Measurements from ENCODE around the gene PAIP1.
"Not testable (repeated sequence)": the region's sequence is repeated elsewhere in the genome, so short reads cannot be mapped to it uniquely, and the experiment has no call there.

Gene PAIP1

GRCh38 chr5:43556857-43557542 lies at the start of gene PAIP1:
Gene PAIP1, minus strand, starts transcription at chr5:43557077. Its CDS starts 231 bp downstream, at chr5:43556846.
- FAIRE-seq, result no peak

GRCh38 chr5:43606351-43606750 lies 49.5 kb upstream of the PAIP1 start:
- FAIRE-seq, result no peak

GRCh38 chr5:43604699-43605098 lies 47.8 kb upstream of the PAIP1 start:
- no peak for FAIRE-seq

DNA sequence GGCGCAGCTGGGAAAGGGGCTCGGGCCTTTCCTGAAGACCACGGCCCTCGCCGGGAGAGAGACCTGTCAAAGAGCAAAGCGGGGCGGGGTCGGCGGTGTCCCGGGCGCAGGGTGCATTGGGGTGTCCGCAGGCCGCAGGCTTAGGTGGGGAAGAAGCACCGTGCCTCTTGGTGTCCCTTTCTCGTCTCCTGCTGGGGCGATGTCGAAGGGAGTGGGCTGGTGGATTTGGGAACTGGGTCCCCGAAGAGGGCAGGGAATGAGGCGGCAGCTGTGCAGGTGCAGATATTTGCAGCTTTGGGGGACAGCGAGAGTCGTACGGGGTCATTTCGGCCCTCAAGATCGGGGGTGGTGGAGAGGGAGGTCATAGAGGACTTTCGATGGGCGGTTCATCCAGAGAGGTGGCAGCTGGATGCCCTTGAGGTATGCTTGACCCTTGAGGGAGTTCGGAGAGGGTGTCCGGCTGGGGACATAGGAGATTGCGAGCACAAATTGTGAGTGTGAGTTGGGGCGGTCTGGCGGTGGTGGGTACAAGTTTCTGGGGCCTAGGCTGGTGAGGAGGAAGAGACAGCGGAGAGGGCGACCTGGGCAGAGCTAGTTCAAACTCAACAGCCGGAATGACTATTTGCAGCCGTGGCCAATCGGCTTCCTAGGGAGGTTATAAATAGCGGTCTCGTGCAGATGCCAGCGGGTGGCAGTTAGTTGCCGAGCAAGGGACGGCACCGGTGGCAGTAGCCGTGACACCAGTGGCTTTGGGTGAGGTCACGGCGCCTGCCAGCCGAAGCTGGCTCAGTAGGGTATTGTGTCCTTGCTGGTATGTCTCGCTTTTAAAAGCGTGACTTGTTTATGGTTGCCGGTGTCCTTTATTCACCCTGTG lies 46.7 kb upstream of the PAIP1 start:
- FAIRE-seq, result no peak

DNA sequence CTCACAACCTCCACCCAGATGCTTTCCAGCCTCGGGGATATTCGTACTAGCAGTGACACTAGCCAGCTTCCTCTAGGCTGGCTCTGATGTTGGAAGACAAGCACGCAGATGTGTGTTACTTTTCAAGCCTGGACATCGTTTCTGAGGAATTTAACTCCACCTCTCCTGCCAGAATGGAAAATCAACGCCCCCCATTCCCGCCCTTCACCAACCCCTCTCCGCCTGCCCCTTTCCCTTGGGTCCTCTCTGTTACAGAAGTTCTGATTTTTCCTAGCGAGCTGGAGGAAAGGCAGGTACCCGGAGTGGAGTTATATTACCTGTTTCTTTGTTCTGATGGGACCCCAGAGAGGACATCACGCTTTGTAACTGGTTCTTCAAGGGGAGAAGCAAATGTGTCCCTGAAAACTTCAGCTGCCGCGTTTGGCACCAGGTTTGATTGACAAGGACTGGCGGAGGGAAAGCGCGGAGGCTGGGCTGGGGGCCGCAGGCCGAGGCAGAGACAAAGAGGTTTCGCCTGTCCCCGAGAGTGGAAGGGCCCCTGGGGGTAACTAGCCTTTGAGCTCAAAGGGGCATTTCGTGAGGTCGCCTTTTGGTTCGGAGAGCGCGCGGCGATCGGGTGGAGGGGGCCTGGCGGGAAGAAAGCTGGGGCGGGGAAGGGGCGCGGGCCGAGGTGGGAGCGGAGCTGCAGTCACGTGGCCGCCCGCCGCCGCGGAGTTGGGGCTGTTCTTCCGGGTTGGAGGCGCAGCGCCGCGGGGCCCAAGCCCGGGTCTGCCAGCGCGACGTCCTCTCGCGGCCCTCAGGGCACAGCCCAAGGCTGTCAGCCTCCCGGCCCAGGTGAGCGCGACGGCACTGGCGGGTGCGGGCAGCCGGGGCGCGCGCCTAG lies 45.8 kb upstream of the PAIP1 start, which contains the start of gene NNT:
TSS of gene NNT (plus strand) at position 720 of the 883 bp plus-strand sequence. CDS start 6,016 bp downstream, outside the sequence.
- FAIRE-seq, result no peak

DNA sequence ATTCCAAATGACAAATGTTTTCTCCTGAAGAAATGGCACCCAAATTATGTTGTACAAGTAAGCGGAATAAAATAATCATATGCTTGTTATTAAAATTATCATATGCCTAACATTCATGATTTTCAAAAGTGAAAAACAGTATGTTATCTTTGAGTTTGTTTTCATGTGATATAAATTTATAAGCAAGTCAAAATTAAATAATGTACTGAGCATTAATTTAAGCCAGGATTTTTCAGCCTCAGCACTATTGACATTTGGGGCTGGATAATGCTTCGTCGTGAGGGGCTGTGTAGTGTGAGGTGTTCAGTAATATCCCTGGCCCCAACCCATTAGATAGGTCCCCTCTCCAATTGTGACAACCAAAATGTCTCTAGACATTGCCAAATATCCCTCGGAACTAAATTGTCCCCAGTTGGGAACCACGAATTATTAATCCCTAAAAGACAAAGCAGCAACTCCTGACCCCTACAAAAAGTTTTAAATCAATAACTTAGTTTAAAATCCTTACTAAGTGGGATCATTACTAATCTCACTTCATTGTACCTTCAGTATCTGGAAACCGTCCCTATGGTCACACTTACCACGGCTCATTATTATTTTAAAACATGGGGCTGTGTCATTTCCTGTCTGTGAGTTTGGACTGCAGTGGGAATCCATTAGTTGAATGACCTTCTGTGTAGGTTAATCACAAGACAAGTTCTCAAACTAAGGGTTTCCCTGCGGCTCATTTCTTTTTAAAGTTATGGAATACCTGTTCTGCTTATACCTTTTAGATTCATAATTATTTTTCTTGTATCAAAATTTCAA lies 44.8 kb upstream of the PAIP1 start:
- FAIRE-seq, result no peak

DNA sequence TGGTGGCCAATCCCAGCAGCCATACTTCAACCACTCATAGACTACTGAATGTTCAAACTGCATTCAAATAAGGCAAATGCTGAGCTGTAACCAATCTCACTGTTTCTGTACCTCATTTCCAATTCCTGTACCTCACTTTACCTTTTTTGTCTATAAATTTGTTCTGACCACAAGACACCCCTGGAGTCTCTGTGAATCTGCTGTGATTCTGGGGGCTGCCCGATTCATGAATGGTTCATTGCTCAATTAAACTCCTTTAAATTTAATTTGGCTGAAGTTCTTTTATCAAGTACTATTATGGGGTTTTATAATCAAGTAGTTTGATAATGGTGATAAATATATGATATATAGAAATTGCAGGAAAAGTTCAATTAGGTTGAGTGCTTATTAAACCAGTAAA lies 42.0 kb upstream of the PAIP1 start:
- not testable (repeated sequence) for FAIRE-seq

- no peak for FAIRE-seq
Measured at GRCh38 chr5:43592363-43592762, 35.5 kb upstream of the PAIP1 start.

GRCh38 chr5:43590700-43591099 lies 33.8 kb upstream of the PAIP1 start:
- FAIRE-seq, result no peak

GRCh38 chr5:43589310-43589709 lies 32.4 kb upstream of the PAIP1 start:
- FAIRE-seq, result no peak

DNA sequence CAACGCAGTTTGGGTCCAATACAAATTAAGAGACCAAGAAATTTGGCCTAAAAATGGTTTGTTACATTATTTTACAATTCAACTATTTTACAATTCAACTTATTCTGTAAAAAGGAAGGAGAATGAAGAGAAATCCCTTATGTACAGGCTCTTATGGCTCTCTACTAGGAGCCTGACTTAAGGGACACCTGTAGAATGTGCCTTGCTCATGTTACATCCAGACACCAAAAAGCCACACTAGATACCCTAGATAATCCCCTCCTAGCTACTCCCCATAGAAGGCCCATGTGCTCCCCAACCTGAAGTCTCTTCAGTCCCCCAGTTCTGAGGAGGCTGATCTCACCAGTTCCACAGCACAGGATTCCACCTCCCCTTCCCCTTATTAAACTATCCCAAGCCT lies 32.0 kb upstream of the PAIP1 start:
- FAIRE-seq, result no peak

GRCh38 chr5:43584166-43584699 lies 27.4 kb upstream of the PAIP1 start:
- FAIRE-seq, result no peak

DNA sequence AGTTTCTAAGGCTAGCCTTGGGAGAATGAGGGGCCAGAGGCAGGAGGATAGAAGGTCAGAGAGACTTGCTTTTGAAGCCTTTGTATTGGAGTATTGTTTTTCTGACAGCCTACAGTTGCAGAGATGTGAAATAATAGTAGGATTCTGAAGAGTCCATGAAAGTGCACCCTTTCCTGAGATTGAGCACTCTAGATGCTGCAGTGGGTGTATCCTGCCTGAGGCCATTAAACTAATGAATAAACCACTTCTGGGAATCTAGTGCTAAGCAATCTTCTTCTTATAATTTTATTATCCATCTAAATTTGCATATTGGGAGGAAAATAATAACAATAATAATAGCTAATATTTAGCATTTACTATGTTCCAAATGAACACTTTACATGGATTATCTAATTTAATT lies 26.8 kb upstream of the PAIP1 start:
- no peak for FAIRE-seq

DNA sequence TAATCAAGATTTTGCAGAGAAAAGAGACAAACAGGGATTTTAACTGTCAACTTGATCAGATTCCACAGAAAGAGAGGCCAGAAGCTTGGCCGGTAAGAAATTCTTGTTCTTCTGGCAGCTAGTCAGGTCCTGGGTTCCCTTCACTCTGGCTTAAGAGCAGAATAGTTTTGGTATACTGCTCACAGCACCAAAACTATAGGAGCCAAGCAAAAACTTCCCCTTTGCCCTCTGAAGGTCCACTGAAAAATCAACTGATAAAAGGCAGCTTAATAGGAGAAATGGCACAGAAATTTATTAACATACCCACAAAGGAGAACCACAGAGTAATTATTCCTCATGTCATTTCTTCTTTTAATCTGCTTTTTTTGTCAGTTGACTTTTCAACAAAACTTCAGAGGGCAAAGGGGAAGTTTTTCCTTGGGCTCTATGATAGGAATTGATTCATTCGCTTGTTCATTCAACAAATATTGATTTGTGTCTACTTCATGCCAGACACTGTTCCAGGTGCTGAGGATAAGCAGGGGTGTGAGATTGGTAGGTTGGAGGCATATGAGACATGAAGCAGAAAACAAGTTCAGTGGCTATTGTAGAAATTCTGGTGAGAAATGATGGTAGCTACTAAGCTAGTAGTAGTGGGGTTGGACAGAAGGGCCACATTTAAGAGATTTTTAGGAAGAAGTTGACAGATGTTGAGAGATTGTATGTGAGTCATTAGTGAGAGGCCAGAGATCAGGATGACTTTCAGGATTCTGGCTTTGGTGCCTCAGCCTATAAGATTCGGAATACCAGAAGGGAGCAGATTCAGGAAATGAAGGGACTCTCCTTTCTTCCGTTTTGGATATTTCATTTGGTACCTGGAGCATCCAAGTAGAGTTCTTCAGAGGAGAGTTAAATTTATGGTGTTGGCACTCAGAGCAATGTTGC lies 25.5 kb upstream of the PAIP1 start:
- FAIRE-seq, result no peak

DNA sequence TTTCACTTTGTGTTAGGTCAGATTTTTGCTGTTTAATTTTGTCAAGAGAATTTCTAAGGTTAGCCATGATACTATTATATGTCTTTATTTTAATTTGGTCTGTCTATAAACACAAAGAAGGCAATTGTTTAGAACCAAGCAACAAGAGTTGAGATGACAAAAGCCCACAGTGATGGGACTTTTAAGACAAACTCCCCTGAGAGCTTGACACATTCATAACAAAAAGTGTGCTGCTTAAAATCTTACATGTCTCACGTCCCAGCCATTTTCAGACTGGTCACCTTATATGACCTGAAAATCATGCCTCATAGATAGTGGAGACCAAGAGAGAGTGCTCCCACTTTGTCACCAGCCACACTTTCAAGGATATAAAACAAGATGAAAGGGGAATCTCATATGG lies 24.5 kb upstream of the PAIP1 start:
- no peak for FAIRE-seq

GRCh38 chr5:43580402-43581210 lies 23.7 kb upstream of the PAIP1 start:
- FAIRE-seq, result not testable (repeated sequence)

GRCh38 chr5:43573058-43573457 lies 16.2 kb upstream of the PAIP1 start:
- FAIRE-seq, result no peak

- no peak for FAIRE-seq
Measured at GRCh38 chr5:43572357-43572756, 15.5 kb upstream of the PAIP1 start.

GRCh38 chr5:43571237-43571636 lies 14.4 kb upstream of the PAIP1 start:
- no peak for FAIRE-seq
